Hippocampal formation (tissue), 2 donors: ENCODE data around the gene TAF1B.

Experiments
- DNase-seq, 2 donors: peaks; one replicate each; lab custom pipeline; 2025; lab: John Stamatoyannopoulos, UW

Gene TAF1B

GRCh38 chr2:9967053-9967775 is 123.9 kb downstream of the TAF1B start:
- DNase-seq, result no peak

- DNase-seq, result no peak
Measured at GRCh38 chr2:9968553-9969497, 125.6 kb downstream of the TAF1B start.

GRCh38 chr2:9970200-9971044 is 127.1 kb downstream of the TAF1B start:
- DNase-seq, result no peak

GRCh38 chr2:9971105-9971818 is 128.0 kb downstream of the TAF1B start:
- no peak for DNase-seq

GRCh38 chr2:9971890-9972289 is 128.6 kb downstream of the TAF1B start:
- DNase-seq, result no peak

- DNase-seq, result no peak
Measured at GRCh38 chr2:9972621-9973479, 129.6 kb downstream of the TAF1B start.

GRCh38 chr2:9973690-9974089 is 130.4 kb downstream of the TAF1B start:
- no peak for DNase-seq

GRCh38 chr2:9974343-9974742 is 131.1 kb downstream of the TAF1B start:
- no peak for DNase-seq

GRCh38 chr2:9975328-9975727 is 132.1 kb downstream of the TAF1B start:
- no peak for DNase-seq

GRCh38 chr2:9975805-9976447 is 132.7 kb downstream of the TAF1B start:
- no peak for DNase-seq

GRCh38 chr2:9979977-9980376 is 136.7 kb downstream of the TAF1B start:
- DNase-seq, result no peak

- no peak for DNase-seq
Measured at GRCh38 chr2:9980520-9980919, 137.2 kb downstream of the TAF1B start.

- DNase-seq, result no peak
Measured at GRCh38 chr2:9981655-9982054, 138.4 kb downstream of the TAF1B start.

- DNase-seq, result no peak
Measured at GRCh38 chr2:9982248-9982647, 139.0 kb downstream of the TAF1B start.

GRCh38 chr2:9982891-9983290 is 139.6 kb downstream of the TAF1B start:
- DNase-seq, result no peak

GRCh38 chr2:9983401-9984216 is 140.3 kb downstream of the TAF1B start:
- no peak for DNase-seq
